ENCODE data around the gene PPDPF. TPM values are rescaled to one million over a fixed set of nuclear protein-coding genes. Genes with fewer than 3 reads are reported as not detected.

The PPDPF gene
- total and polyA plus RNA-seq, 2 of the 8 experiments (the other 6 are each of a cell fraction or from before 2014, with no cell fraction given), result 30.5 to 138 TPM

- Histone ChIP-seq H2BK20ac (ENCODE audit: low read length) (no peak overlapping the region), H4K91ac (replicated peaks; ENCODE audit: insufficient read length, low read length) (no peak overlapping the region), H3K56ac (replicated peaks; ENCODE audit: insufficient read length, low read depth, low read length) (no peak overlapping the region), H4K20me1 (replicated peaks in 1 of 2; ENCODE audit: control insufficient read depth in 1 of 2, insufficient read depth in 2 of 2, low read length in 2 of 2) (no peaks in the 10 kb centered on the region), H3K23me2 (ENCODE audit: low read depth, low read length) (no peaks in the 10 kb centered on the region), H2AK5ac (ENCODE audit: low read depth, low read length) (no peak overlapping the region), H3K4me2 (ENCODE audit: insufficient read depth in 1 of 2, low read depth in 2 of 2, low read length in 2 of 2) (no peak overlapping the region), H2BK15ac (ENCODE audit: low read length) (no peak overlapping the region), H4K8ac (ENCODE audit: extremely low read depth, insufficient read depth, low read length) (no peak overlapping the region; the same call in 1 of the 2 replicates), H3K4ac (replicated peaks; ENCODE audit: insufficient read length, low read depth, low read length) (no peak overlapping the region), H2AFZ (ENCODE audit: low read length) (no peak overlapping the region), H3K79me1 (ENCODE audit: low read depth, low read length) (no peaks in the 10 kb centered on the region), H3K9ac (replicated peaks in 1 of 4; ENCODE audit: extremely low read depth in 1 of 4, low read depth in 3 of 4, low read length in 3 of 4) (no peak overlapping the region), H3K18ac (ENCODE audit: extremely low read depth, low read length) (no peak overlapping the region), H3K79me2 (ENCODE audit: control insufficient read depth in 1 of 2, insufficient read depth in 2 of 2, low read length in 2 of 2) (no peaks in the 10 kb centered on the region), H3K27me3 (replicated peaks in 1 of 4; ENCODE audit: control insufficient read depth in 3 of 4, extremely low read depth in 1 of 4, insufficient read depth in 3 of 4, low read length in 3 of 4) (no peaks in the 10 kb centered on the region), H4K5ac (ENCODE audit: insufficient read length, low read depth, low read length) (no peak overlapping the region), H2BK12ac (ENCODE audit: low read depth, low read length) (no peak overlapping the region), H3K14ac (ENCODE audit: insufficient read length) (no peak overlapping the region), H3K9me3 (ENCODE audit: insufficient read depth in 2 of 2, low read depth in 1 of 2, low read length in 1 of 2) (no peaks in the 10 kb centered on the region), H3K27ac (ENCODE audit: low read depth, low read length) (no peak overlapping the region), H3K4me1 (replicated peaks in 1 of 4; ENCODE audit: control insufficient read depth in 3 of 4, insufficient read depth in 4 of 4, low read length in 3 of 4) (no peaks in the 10 kb centered on the region), H2BK5ac (ENCODE audit: low read depth, low read length) (no peak overlapping the region), H3K36me3 (ENCODE audit: control insufficient read depth in 2 of 4, insufficient read depth in 4 of 4, low read length in 3 of 4) (no peaks in the 10 kb centered on the region; a peak in 4 of 8 replicates), H3K23ac (ENCODE audit: insufficient read length) (no peak overlapping the region), H3K4me3 (ENCODE audit: extremely low read depth in 1 of 4, insufficient read depth in 2 of 4, low read depth in 3 of 4, low read length in 4 of 4) (no peak overlapping the region), H2BK120ac (replicated peaks; ENCODE audit: low read depth, low read length) (no peak overlapping the region)
- no peak for FAIRE-seq
- no peak for DNase-seq (ENCODE audit: low read depth in 1 of 2, low spot score in 2 of 2)
- TF ChIP-seq RAD21 (IDR thresholded peaks at IDR 0.05 in 1 of 2, conservative IDR thresholded peaks at IDR 0.05 in 1 of 2; ENCODE audit: low read depth in 2 of 2, low read length in 2 of 2) (no peak), POU5F1 (IDR thresholded peaks at IDR 0.05; ENCODE audit: low read depth, low read length) (no peak), RFX5 (IDR thresholded peaks at IDR 0.05; ENCODE audit: borderline replicate concordance, low read depth, low read length) (no peak), EP300 (IDR thresholded peaks at IDR 0.05; ENCODE audit: borderline replicate concordance in 1 of 2, low read depth in 2 of 2, low read length in 2 of 2) (no peak), SRF (IDR thresholded peaks at IDR 0.05; ENCODE audit: low read depth, low read length) (no peak), CREB1 (IDR thresholded peaks at IDR 0.05) (no peak), RBBP5 (IDR thresholded peaks at IDR 0.05; ENCODE audit: borderline replicate concordance, low read depth, low read length) (no peak)
- CTCF ChIA-PET (ENCODE audit: partially characterized antibody), result interaction anchor here (1.5 to 1.7 kb wide), 2 partner anchors 27 to 77 kb away, joined by 4 read pairs; no protein-coding TSS in a partner anchor
- POLR2A ChIA-PET (ENCODE audit: partially characterized antibody), result interaction anchor here (0.8 to 3.4 kb wide), 4 partner anchors 9 to 44 kb away, joined by 3 to 12 read pairs (median 3); partner anchors contain the start of genes HELZ2 and PPDPF
- 96% methylated on average over 55 of the region's 61 CpGs; no CpG with 5 or more reads in 1 of the 2 experiments for WGBS, 2 experiments (ENCODE audit: extremely low coverage in 1 of 2, insufficient coverage in 1 of 2, insufficient read length in 1 of 2, insufficient replicate concordance in 2 of 2, low coverage in 1 of 2, low lambda C conversion rate in 2 of 2, missing lambda C conversion rate in 1 of 2)
These were observed 44.6 kb downstream of the PPDPF start for GRCh38 chr20:63565021-63565698.

Measured in H1 (cell line).